Esophagus muscularis mucosa (tissue), 3 donors: ENCODE measurements around the gene RNFT2.

Experiments
- CTCF ChIP-seq, 3 experiments: fragments of 200-600 bp in 2 of 3; fragments of 450-650 bp in 1 of 3; sonication (generic) in 2 of 3; IDR thresholded peaks; one replicate each; pipeline ENCODE4 v1.5.1; 2017 to 2019; ENCODE audit warnings: antibody characterized with exemption in 3 of 3, mild to moderate bottlenecking in 2 of 3, moderate library complexity in 1 of 3
- EP300 ChIP-seq: sonication (generic); formaldehyde crosslinking; IDR thresholded peaks from one replicate; pipeline ENCODE4 v1.6.1; 2017; ENCODE audit warnings: antibody characterized with exemption

- TF ChIP-seq CTCF (IDR thresholded peaks at IDR 0.05) (no peak), EP300 (no peak)
Observed at GRCh38 chr12:116884871-116885270, 146.8 kb downstream of the RNFT2 start.
